ENCODE data around the gene ULK3.

Gene ULK3

GRCh38 chr15:74867466-74868038 is 24.6 kb upstream of the ULK3 start:
- DNase-seq: no peak

DNA sequence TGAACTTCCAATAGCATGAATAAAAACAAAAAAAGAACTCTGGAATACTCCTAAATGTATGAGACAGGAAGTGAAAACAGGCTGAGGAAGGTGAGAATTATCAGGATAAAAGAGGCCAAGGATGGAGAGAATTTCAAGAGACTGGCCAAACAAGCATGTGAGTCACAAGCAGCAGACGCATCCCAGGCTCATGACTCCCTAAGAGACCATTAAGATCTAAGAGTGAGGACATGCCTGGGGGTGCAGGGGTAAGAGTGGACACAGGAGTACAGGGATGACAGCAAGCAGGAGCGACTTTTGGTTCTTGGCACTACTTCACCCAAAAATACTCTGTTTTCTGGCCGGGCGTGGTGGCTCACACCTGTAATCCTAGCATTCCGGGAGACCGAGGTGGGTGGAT is 23.1 kb upstream of the ULK3 start:
- no peak for DNase-seq

DNA sequence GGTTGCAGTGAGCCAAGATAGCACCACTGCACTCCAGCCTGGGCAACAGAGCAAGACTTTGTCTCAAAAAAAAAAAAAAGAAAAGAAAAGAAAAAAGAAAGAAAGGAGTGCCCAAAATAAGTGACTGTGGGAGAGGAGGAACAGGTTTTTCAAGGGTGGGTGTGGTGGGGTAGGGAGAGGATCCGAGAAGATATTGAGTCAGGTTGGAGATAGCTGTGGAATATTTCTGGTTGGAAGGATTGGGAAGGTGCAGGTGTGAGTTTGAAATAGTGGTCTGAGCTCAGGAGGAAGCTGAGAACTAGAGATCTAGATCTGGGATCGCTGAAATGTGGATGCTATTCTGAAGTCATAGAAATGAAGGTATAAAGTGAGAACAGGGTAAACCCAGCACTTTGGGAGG is 22.4 kb upstream of the ULK3 start:
- DNase-seq: no peak

DNA sequence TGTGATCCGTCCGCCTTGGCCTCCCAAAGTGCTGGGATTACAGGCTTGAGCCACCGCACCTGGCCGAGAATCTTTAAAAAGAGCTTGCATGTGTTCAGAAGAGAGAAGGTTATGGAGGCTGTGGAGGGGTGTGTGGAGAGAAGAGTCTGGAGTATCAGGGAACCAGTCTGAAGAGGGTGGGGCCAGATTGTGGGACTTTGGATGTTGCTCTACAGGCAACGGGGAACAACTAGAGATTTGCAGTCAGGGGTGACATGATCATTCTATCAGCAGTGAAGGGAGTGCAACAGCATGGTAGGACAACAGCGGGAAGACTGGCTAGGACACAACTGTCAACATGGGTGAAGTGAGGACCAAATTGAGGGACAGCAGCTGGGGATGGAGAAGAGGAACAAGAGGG is 21.3 kb upstream of the ULK3 start:
- DNase-seq: no peak

DNA sequence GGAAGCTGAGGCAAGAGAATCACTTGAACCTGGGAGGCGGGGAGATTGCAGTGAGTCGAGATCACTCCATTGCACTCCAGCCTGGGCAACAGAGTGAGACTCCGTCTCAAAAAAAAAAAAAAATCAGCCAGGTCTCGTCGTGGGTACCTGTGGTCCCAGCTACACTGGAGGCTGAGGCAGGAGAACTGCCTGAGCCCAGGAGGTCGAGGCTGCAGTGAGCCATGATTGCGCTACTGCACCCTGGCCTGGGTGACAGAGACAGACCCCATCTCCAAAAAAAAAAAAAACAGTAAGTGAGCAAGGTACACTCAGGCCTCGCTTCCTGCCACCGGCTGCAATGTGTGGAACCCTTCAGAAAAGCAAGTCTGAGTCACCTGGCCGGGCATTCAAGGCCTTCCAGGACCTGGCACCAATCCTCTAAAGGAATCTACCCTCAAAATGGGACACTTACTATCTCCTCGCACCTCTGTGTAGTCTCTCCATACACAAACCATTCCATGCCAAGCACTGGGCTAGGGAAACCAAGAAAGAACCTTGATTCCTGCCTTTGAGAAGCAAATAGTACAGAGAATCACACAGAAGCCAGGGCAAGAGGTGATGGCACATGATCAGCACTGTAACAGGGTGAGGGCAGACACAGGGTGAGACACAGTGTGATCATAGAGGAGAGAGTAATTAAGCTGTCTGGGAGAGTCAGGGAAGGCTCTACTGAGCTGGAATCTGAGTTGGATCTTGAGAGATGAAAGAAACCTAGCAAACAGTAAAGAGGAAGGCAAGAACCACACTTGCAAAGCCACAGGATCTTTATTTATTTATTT is 20.5 kb upstream of the ULK3 start:
- no peak for DNase-seq

DNA sequence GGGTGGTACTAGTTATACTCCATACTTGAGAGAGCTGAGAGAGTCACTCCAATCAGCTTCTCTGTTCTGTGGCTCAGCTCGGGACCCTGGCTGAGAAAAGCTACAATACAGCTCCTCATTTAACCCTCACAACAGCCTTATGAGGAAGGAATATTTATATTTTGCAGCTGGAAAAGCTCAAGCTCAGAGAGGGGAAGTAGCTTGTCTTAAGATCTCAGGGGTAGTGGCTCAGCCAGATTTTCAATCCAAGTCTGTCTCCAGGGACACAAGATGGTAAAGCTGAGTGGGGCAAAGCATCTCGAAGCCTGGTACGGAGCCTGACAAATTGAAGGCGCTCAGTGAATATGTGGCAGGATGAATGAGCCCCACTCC is 15.4 kb upstream of the ULK3 start:
- no peak for DNase-seq

DNA sequence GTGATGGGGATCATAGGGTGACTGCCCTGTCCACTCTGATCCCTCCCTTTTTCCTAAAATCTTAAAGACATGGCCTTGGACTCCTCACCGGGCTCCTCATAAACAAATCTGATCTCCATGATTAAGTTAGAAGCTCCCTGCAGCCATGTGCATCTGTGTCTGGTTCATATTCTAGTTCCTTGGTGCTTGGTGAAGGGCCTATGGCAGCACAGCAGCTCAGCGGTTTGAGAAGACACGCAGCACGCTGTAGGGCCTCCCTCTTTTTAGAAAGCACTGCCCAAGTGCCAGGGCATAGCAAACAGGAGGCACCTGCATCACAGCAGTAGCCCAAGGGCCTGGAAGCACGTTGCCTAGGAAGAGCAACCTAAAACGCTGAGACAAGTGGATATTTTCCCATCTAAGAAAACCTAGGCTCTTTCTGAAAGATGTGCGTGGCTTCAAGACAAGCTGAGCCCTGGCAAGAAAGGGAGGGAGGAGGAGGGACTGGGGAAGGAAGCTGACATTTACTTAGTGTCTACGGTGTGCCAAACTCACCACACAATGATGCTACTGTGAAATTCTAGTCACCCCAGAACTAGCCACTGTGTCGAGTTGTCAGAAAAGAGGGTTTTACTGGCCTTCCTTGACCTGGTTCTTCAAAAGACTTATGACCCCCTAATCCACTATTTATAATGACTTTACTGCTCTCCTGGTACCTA is 14.9 kb upstream of the ULK3 start:
- no peak for DNase-seq

DNA sequence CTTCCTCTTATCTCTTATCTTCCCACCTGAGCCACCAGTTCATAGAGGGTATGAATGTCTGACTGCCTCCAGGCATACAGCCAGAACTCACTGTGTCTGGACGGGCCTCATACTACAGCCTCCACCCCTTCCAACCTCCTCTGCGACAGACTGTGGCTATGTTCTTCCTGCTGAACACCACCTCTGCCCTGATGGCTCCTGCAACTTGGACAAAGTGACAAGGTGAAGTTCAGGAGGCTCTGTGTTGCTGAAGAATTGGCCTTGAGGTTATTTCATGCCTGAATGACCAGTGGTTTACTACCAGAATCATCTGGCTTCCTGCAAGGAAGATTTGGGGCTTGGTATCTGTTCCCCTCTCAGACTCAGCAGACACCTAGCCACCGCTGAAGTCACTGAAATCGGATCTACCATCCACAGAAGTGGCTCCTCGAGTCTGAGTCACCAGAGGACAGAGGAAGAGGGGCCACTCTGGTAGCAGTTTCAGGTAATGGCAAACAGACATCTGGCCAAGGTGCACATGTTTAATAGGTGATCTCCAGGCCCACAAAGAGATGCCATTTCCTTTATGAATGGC is 14.2 kb upstream of the ULK3 start:
- no peak for DNase-seq

GRCh38 chr15:74856537-74856936 is 13.6 kb upstream of the ULK3 start:
- DNase-seq: no peak

DNA sequence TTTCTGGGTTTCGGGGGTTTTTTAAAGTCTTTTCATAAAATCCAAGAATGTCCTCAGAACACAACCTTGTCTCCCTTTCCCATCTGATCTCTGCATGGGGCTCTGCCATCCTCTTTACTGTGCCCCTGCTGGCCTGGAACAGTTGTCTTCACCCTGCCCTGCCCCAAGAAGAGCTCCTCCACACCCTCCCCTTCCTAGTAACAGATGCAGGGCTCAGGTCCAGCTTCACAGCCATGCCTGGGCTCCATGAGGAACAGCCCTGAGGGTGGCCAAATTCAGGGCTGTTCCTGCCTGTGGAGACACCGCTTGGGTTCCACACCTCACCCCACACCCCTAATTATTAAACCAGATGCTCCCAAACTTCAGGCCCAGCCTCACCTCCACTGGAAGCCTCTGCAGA is 12.9 kb upstream of the ULK3 start:
- no peak for DNase-seq

GRCh38 chr15:74854453-74855022 is 11.6 kb upstream of the ULK3 start:
- no peak for DNase-seq

GRCh38 chr15:74851960-74852359 is 9.0 kb upstream of the ULK3 start:
- DNase-seq: no peak

- DNase-seq: no peak
These were observed 7.4 kb upstream of the ULK3 start for GRCh38 chr15:74850393-74850792.

DNA sequence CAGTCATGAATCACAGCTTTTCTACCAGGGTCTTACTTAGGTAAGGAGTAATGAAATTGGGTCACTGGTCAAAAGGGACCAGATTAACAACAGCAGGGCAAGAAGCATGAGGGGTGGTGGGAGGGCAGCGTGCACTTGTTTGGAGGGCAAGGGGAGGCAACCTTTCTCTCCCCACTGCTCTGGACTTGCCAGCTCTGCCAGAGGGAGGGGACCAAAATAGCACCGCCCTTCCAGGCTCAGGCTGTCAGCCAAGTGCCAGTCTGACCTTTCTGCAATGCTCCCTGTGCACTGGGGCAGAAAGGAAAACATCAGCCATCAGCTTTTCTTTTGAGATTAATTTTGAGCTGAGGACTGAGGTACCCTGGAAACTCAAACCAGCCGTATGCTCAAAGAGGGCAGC is 4.5 kb upstream of the ULK3 start:
- no peak for DNase-seq

- peak in 1 of 5 donors; percentile 60 for DNase-seq
These were observed 2.6 kb upstream of the ULK3 start for GRCh38 chr15:74845581-74845980.

- DNase-seq: peak in 3 of 5 donors; percentile 27 to 81 (median 40)
These were observed 2.2 kb upstream of the ULK3 start for GRCh38 chr15:74845208-74845568.

DNA sequence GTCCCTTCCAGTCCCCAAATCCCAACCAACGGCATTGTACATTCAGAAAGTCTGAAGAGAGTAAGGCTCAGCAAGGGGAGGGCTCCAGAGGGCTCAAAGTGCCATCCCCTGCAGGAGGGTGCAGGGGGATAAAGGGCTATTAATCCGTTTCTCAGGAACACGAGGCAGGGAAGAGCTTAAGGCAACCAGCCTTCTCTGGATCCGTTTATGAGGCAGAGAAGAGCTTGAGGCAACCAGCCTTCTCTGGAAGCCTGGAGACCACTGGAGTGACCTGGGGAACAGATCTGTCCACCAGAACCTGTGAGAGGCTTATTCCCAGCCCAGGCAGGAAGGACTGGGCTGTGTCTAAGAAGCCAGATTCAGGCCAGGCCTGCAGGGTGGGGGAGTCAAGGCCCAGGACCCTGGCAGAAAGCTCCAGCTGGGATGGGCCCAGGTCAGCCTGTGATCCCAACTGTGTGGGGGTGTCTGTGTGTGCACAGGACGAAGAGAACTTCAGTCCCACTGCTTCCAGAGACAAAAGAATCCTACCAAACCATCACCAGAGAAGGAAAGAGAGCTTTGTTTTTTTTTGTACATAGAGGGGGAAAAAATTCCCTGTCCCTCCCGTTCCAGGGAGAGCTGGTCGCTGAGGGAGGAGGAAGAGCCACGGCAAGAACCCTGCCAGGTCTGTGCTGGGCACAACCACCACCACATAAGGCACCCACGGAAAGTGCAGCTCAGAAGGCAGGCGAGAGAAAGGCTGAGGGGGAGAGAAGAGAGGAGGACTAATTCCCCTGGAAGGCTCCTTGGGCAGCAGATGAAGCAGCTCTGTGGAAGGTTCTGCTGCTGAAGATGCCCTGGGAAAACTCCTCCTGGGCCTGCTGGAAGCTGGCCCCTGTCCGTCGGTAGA is 1.6 kb upstream of the ULK3 start:
- DNase-seq: peak in 1 of 5 donors; percentile 29

DNA sequence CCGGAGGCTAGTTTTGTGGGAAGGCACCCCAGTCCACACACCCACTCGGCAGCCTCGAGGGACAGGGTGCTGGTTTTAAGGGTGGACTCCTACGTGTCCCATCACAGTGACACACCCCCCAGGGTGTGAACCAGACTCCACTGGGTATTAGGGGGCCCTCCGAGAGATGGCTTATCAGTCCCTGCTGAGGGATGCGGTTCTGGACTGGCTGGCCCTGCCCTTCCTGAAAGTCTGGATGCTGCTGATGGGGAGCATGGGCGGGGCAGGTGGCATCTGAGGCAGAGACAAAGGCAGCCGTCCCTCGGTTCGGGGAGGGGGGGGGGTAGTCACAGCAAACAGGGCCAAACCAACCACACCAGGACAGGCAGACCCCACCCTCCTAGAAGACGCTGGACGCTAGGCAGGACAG is 939 bp upstream of the ULK3 start:
- DNase-seq: no peak

DNA sequence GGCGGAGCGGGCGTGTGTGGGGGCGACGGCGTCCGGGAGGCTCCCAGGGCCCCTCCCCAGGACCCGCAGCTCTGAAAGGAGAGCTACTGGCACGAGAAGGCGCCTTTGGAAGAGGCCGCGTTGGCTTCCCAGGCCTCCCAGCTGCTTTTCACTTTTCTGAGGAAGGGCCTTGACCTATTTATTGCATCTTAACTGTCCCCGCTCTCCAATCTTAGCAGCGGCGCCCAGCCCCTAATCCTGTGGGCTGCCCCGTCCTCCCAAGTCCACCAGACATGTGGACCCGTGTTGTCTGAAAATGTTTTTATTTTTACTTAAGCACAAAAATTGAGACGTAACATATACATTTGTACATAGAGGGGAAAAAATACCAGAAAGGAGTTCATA is 481 bp upstream of the ULK3 start:
- no peak for DNase-seq

DNA sequence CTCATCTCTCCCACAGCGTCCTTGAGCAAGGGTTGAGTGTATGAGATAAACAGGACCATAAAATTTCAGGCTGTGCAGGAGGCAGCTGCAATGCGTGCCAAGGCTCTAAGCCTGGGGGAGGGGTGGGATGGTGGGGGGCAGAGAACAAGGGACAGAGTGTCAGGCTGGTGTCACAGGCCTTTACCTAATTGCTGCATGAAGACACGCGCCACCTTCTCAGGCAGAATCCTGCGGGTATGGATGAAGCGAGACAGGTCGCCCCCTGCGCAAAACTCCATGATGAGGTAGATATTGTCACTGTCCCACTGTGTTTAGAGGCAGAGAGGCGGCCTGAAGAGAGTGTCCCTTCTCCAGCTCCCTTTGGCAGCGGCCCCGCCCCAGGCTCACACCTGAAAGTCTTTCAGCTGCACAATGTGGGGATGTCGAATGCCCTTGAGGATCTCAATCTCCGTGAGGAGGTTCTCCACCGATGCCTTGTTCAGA is 1.0 kb downstream of the ULK3 start:
- no peak for DNase-seq

DNA sequence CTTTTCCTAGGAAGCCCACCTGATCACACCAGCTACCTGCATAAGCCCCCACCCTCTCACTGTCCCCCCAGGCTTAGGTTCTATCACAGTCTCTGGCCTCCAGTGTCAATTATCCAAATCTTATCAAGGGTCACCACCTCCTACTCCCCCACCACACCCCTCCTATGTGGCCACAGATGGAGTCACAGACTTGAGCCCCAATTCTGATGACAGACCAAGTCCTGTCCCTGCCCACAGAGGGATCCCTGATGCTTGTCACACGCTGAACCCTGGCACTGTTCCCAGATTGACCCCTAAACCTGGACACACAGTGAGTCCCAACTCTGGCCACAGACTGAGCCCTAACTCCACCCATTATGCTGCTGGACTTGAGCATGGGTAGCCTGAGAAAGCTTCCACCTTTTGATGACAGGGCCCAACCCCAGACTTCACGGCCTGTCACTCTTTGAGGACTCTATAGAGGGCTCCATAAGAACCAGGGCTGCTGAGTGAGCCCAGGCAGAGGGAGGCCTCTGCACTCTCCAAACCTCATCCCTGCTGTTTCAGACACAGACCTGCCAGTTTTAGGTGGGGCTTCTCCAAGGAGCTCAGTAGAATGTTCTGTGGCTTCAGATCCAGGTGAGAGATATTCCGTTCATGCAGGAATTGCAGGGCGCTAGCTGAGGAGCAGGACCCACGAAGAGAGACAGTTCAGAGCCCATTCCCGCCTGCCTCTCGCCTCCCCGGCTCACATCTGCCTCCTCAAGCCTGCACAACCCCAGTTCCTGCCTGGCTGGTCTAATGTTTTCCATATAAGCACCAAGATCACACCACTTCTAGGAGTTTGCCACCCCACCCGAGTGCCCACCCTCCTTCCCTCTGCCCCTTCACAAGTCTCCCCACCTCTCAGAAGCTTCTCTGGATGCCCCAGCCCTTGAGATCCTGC is 1.8 kb downstream of the ULK3 start:
- DNase-seq: no peak
